ENCODE data around the gene HDDC2. TPM values are rescaled to one million over a fixed set of nuclear protein-coding genes. Genes with fewer than 3 reads are reported as not detected.
A peak's percentile ranks its signal among the peaks of the same experiment; 100 is the strongest.

HDDC2 gene
- total RNA-seq, 1 experiment from 2014 or later = 95.6 TPM

DNA sequence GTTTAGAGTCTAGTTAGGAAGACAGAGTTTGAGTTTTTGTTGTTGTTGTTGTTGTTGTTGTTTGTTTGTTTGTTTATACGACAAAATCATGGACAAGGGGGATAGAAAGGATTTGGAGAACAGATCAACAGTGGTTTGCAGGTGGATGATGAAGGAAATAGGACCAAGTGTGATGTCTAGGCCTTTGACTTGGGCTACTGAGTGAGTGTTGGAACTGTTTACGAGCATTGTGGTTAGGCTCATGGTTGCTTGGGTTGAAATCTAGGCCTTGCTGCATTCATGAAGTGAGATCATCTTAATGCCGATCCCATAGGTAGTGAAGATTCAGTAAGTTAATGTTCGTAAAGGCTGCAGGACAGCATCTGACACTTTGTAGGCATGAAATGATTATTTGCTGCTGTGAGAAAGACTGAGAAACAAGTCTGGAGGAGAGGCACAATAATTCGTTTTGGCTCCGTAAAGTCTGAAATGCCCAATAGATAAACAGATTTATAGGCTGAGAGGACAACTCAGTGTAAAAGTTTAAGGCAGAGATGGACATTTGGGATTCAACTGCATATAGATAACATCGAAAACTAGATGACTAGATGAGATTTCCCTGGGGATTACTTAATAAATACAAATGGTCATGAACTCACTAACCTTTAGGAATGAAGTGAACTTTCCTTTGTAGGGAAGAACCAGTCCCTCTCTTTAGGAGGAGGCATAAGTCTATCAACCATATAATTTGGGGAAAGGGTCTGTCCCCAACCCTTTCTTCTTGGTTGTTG lies 70.0 kb downstream of the HDDC2 start:
- intact Hi-C loops (cut with micrococcal nuclease) = no loop called here
- no peak overlapping the region for H3K9ac ChIP-seq (ENCODE audit: low read length)
- H3K27ac ChIP-seq (ENCODE audit: low read depth, low read length) = no peak overlapping the region
- H3K4me1 ChIP-seq (ENCODE audit: control insufficient read depth in 1 of 2, insufficient read depth in 2 of 2, low read length in 2 of 2) = no peaks in the 10 kb centered on the region
- no peaks in the 10 kb centered on the region for H3K27me3 ChIP-seq (ENCODE audit: insufficient read depth, low read length)
- ChIA-PET POLR2A (no interaction called here), CTCF (no interaction called here), RAD21 (ENCODE audit: low non-redundant PET in 1 of 2, low total read pairs in 2 of 2, uncharacterized antibody in 2 of 2, unreplicated experiment in 2 of 2) (no interaction called here)
- DNase-seq (ENCODE audit: low read depth, low spot score) (no peak), ATAC-seq (no peak)
- H3K36me3 ChIP-seq (ENCODE audit: control insufficient read depth in 1 of 2, insufficient read depth in 2 of 2, low read length in 2 of 2) = no peaks in the 10 kb centered on the region
- no peak overlapping the region for H2AFZ ChIP-seq (ENCODE audit: low read depth, low read length, poor library complexity, severe bottlenecking)
- H3K4me2 ChIP-seq (ENCODE audit: low read length) = no peak overlapping the region
- BruUV-seq (replicated peaks) = TSS peak; percentile 9
- no peak overlapping the region for H3K4me3 ChIP-seq (replicated peaks in 1 of 2; ENCODE audit: low read depth in 1 of 2, low read length in 2 of 2)
- no peaks in the 10 kb centered on the region for H3K79me2 ChIP-seq (ENCODE audit: insufficient read depth, low read length)
- no peaks in the 10 kb centered on the region for H4K20me1 ChIP-seq (ENCODE audit: insufficient read depth)
- no peaks in the 10 kb centered on the region for H3K9me3 ChIP-seq (ENCODE audit: control insufficient read depth in 1 of 2, insufficient read depth in 1 of 2, low read depth in 1 of 2, low read length in 2 of 2)
- H3K9me2 ChIP-seq (ENCODE audit: insufficient read depth) = no peaks in the 10 kb centered on the region
- TF ChIP-seq POLR2A (IDR thresholded peaks at IDR 0.05; ENCODE audit: borderline replicate concordance, extremely low read depth, insufficient read depth, insufficient read length) = no peak
- TF ChIP-seq, protein P1, sequence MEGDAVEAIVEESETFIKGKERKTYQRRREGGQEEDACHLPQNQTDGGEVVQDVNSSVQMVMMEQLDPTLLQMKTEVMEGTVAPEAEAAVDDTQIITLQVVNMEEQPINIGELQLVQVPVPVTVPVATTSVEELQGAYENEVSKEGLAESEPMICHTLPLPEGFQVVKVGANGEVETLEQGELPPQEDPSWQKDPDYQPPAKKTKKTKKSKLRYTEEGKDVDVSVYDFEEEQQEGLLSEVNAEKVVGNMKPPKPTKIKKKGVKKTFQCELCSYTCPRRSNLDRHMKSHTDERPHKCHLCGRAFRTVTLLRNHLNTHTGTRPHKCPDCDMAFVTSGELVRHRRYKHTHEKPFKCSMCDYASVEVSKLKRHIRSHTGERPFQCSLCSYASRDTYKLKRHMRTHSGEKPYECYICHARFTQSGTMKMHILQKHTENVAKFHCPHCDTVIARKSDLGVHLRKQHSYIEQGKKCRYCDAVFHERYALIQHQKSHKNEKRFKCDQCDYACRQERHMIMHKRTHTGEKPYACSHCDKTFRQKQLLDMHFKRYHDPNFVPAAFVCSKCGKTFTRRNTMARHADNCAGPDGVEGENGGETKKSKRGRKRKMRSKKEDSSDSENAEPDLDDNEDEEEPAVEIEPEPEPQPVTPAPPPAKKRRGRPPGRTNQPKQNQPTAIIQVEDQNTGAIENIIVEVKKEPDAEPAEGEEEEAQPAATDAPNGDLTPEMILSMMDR (IDR thresholded peaks at IDR 0.05 in 2 of 3, conservative IDR thresholded peaks at IDR 0.05 in 1 of 3; ENCODE audit: borderline replicate concordance in 1 of 3, insufficient read depth in 1 of 3, low read depth in 2 of 3, low read length in 2 of 3) = no peak
- no peak for TF ChIP-seq CEBPB (IDR thresholded peaks at IDR 0.05; ENCODE audit: low read depth)
- TF ChIP-seq, protein P2, sequence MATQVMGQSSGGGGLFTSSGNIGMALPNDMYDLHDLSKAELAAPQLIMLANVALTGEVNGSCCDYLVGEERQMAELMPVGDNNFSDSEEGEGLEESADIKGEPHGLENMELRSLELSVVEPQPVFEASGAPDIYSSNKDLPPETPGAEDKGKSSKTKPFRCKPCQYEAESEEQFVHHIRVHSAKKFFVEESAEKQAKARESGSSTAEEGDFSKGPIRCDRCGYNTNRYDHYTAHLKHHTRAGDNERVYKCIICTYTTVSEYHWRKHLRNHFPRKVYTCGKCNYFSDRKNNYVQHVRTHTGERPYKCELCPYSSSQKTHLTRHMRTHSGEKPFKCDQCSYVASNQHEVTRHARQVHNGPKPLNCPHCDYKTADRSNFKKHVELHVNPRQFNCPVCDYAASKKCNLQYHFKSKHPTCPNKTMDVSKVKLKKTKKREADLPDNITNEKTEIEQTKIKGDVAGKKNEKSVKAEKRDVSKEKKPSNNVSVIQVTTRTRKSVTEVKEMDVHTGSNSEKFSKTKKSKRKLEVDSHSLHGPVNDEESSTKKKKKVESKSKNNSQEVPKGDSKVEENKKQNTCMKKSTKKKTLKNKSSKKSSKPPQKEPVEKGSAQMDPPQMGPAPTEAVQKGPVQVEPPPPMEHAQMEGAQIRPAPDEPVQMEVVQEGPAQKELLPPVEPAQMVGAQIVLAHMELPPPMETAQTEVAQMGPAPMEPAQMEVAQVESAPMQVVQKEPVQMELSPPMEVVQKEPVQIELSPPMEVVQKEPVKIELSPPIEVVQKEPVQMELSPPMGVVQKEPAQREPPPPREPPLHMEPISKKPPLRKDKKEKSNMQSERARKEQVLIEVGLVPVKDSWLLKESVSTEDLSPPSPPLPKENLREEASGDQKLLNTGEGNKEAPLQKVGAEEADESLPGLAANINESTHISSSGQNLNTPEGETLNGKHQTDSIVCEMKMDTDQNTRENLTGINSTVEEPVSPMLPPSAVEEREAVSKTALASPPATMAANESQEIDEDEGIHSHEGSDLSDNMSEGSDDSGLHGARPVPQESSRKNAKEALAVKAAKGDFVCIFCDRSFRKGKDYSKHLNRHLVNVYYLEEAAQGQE (IDR thresholded peaks at IDR 0.05; ENCODE audit: low read depth) = no peak
- TF ChIP-seq FOSL1 (IDR thresholded peaks at IDR 0.05; ENCODE audit: low read depth) = no peak
- TF ChIP-seq ZFX (IDR thresholded peaks at IDR 0.05) = no peak

Data from HCT116 (cell line).